ENCODE results near the gene ID3. TPM values are rescaled to one million over a fixed set of nuclear protein-coding genes. Genes with fewer than 3 reads are reported as not detected.

The ID3 gene
- total RNA-seq, 1 donor from 2014 or later: 151 TPM

GRCh38 chr1:23527900-23528249, 31.4 kb downstream of the ID3 start:
- DNase-seq (ENCODE audit: low spot score): no peak

- DNase-seq (ENCODE audit: low spot score): no peak
Measured at GRCh38 chr1:23527366-23527765, 31.9 kb downstream of the ID3 start.

- DNase-seq (ENCODE audit: low spot score): no peak
Measured at GRCh38 chr1:23526329-23527041, 32.8 kb downstream of the ID3 start.

GRCh38 chr1:23525558-23526250, 33.6 kb downstream of the ID3 start:
- no peak for DNase-seq (ENCODE audit: low spot score)

- no peak for DNase-seq (ENCODE audit: low spot score)
Measured at GRCh38 chr1:23524716-23525401, 34.4 kb downstream of the ID3 start.

- DNase-seq (ENCODE audit: low spot score): no peak
Measured at GRCh38 chr1:23524163-23524562, 35.1 kb downstream of the ID3 start.

- DNase-seq (ENCODE audit: low spot score): no peak
Measured at GRCh38 chr1:23522244-23522982, 36.9 kb downstream of the ID3 start.

GRCh38 chr1:23521588-23521987, 37.7 kb downstream of the ID3 start:
- DNase-seq (ENCODE audit: low spot score): no peak

GRCh38 chr1:23517581-23517980, 41.7 kb downstream of the ID3 start:
- DNase-seq (ENCODE audit: low spot score): no peak

GRCh38 chr1:23515905-23516304, 43.4 kb downstream of the ID3 start:
- no peak for DNase-seq (ENCODE audit: low spot score)

- no peak for DNase-seq (ENCODE audit: low spot score)
Measured at GRCh38 chr1:23514111-23514679, 45.1 kb downstream of the ID3 start.

GRCh38 chr1:23509896-23510295, 49.4 kb downstream of the ID3 start:
- no peak for DNase-seq (ENCODE audit: low spot score)

Other genes starting within 250 kb of the ID3 start
- gene HNRNPR, start 215.2 kb downstream of the ID3 start, total RNA-seq (ENCODE audit: insufficient read depth, low replicate concordance): 85.7 TPM
- 21.4 TPM for gene ZNF436, start 189.7 kb downstream of the ID3 start, total RNA-seq (ENCODE audit: insufficient read depth, low replicate concordance)
- 44.8 TPM for gene TCEA3, start 134.8 kb downstream of the ID3 start, total RNA-seq (ENCODE audit: insufficient read depth, low replicate concordance)
- gene ASAP3, start 75.3 kb downstream of the ID3 start, total RNA-seq (ENCODE audit: insufficient read depth, low replicate concordance): 35.6 TPM
- gene E2F2, start 28.3 kb downstream of the ID3 start, total RNA-seq (ENCODE audit: insufficient read depth, low replicate concordance): 5.1 TPM
- 1,023 TPM for gene RPL11, start 132.3 kb upstream of the ID3 start, total RNA-seq (ENCODE audit: insufficient read depth, low replicate concordance)
- 21.2 TPM for gene ELOA, start 184.0 kb upstream of the ID3 start, total RNA-seq (ENCODE audit: insufficient read depth, low replicate concordance)
- 46.7 TPM for gene PITHD1, start 218.9 kb upstream of the ID3 start, total RNA-seq (ENCODE audit: insufficient read depth, low replicate concordance)
- gene LYPLA2, start 231.6 kb upstream of the ID3 start, total RNA-seq (ENCODE audit: insufficient read depth, low replicate concordance): 26.2 TPM
- 16.6 TPM for gene GALE, start 241.3 kb upstream of the ID3 start, total RNA-seq (ENCODE audit: insufficient read depth, low replicate concordance)